Measurements from ENCODE around the gene MYO18A.

Gene MYO18A

DNA sequence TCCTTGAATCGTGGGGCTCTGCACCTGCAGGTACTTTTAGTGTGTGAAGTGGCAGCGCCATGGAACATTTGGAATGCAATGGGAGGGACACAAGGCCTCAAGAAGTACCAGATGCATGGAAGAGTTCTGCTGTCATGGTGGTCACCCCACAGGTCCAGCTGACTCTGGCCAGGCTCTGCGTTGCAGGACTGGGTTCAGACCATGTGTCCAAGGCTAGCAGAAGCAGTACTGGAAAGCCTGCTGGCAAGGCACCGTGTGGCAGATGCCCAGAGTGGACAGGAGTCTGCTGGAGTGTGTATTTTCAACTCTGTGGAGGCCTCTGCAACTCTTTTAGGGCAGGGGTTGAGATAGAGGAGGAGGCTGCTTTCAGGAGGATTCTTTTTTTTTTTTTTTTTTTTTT lies 135.2 kb downstream of the MYO18A start:
- no peak for DNase-seq

DNA sequence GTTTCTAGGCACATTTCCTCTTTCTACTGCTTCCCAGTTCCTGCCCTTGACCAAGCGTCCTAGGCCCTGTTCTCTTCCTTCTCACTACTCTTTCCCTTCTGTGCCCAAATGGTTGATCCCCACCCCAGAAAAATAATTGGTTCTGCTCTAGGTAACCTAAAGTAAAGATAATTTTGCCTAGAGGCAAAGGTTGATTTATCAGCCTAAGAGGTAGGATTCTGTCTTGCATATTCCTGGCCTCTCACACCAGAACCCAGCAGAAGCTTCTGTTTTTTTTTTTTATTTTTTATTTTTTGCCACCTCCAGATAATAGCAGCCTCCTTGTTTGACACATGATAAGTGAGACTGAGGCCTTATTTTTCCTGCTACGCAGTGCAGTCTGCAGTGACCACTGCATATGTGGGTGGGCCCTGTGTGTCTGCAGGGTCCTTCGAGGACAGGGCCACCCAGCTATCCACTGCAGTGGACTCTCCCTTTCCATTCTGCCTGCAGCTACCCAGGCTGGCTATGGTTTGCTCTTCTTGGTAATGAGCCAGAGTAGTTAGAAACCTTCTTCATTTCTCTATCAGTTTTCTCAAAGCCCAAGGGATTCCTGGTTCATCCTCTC lies 136.6 kb downstream of the MYO18A start:
- no peak for DNase-seq

DNA sequence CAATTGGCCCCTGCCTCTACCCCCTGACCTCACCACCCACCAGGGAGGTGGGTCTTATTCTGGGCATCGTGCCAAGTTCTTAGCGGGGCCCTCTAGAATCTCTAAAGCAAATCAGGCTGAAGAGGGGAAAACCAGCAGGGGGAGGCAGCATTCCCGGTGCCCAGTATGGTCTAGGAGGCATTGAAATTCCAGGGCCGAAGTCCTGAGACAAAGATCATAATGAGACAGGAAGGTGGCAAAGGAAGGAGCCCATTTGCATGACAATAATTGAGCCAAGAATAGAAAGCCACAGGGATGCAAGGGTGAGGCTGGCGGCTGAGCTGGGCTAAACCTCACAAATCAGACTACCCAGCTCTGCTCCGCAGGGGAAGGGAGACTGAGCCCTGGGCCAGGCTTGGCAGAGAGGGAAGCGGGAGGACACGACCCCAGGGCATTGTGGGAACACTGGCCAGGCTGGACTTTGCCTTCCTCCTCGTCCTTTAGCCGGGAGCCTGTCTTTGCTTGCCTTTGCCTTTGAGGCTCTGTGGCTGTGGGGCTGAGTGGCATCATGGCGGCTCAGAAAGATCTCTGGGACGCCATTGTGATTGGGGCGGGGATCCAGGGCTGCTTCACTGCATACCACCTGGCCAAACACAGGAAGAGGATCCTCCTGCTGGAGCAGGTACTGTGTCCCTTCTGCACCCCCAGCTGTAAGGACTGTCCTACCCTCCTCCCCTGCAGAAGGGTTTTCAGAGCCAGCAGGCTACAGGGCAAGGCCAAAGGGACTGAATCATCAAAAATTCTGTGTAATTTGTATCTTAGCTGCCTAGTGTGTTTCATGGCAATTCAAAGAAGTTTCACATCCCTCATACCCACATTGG lies 137.3 kb downstream of the MYO18A start, which contains the start of gene PIPOX:
TSS of gene PIPOX (plus strand) at position 463 of the 860 bp plus-strand sequence. CDS start at position 548, 85 bp downstream.
- peak; percentile 87 for DNase-seq

DNA sequence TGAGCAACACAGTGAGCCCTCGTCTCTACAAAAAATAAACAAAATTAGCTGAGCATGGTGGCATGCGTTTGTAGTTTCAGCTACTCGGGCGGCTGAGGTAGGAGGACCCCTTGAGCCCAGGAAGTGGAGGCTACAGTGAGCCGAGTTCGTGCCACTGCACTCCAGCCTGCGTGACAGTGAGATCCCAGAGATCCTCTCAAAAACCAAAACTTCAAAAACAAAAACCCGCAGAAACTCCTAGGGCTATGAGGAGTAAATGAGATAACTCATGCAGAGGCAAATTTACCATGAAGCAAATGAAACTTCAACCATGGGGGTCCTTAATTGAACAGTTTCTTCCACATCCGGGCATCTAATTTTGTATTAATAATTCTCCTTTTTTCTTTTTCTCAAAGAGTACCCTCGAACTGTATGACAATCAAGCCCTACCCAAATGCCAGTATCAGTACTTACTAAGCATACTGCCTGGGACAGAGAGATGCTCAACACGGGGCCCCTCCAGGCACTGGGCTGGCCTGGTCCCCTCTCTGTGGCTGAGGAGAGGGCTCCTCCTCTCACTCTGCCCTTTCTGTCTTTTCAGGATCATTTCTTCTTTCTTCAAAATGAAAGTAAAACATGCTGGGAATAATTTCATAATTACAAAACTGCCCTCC lies 138.0 kb downstream of the MYO18A start:
- DNase-seq: no peak

DNA sequence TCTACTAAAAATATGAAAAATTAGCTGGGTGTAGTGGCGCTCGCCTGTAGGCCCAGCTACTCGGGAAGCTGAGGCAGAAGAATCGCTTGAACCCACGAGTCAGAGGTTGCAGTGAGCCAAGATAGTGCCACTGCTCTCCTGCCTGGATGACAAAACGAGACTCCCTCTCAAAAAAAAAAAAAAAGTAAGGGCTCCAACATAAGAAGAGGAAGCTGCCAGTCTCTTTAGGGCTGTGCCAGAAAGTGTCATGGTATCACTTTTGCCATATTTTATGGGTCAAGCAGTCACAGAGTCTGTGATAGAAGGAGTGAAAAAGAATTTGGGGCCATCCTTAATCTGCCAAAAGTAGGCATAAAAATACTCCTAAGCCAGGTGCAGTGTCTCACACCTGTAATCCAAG lies 138.6 kb downstream of the MYO18A start:
- no peak for DNase-seq

DNA sequence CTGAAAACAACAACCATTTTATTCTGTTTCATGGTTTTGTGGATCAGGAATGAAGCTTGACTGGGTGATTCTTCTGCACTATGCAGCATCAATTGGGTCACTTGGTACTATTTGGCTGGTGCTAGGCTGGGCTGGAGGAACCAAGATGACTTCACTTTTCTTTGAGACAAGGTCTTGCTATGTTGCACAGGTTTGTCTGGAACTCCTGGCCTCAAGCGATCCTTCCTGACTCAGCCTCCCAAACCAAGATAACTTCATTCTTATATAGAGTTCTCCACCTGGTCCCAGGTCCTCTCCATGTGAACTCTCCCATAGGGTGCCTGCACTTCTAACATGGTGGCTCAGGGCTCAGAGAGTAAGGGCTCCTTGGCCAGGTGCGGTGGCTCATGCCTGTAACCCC lies 139.1 kb downstream of the MYO18A start:
- DNase-seq: no peak

DNA sequence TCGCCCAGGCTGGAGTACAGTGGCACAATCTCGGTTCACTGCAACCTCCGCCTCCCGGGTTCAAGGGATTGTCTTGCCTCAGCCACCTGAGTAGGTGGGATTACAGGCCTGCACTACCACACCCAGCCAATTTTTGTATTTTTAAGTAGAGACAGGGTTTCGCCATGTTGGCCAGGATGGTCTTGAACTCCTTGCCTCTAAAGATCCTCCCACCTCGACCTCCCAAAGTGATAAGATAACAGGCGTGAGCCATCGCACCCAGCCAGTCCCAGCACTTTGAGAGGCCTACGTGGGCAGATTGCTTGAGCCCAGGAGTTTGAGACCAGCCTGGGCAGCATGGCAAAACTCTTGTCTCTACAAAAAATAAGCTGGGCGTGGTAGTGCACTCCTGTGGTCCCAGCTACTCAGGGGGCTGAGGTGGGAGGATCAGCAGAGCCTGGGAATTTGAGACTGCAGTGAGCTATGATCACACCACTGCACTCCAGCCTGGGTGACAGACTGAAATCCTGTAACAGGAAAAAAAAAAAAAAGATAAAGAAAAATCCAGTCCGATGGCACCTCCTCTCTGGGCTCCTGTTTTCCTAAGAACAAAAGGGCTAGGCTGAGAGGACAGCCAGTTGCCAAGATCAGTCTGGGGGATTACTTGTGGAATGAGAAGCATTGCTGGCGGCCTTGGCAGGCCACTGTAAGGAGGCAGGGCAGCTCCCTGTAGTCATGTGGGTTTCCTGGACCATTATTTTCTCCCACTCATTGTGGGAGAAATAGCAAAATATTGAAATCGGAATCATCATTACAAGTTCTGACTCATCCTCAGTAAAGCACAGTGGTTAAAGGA lies 140.2 kb downstream of the MYO18A start:
- no peak for DNase-seq

DNA sequence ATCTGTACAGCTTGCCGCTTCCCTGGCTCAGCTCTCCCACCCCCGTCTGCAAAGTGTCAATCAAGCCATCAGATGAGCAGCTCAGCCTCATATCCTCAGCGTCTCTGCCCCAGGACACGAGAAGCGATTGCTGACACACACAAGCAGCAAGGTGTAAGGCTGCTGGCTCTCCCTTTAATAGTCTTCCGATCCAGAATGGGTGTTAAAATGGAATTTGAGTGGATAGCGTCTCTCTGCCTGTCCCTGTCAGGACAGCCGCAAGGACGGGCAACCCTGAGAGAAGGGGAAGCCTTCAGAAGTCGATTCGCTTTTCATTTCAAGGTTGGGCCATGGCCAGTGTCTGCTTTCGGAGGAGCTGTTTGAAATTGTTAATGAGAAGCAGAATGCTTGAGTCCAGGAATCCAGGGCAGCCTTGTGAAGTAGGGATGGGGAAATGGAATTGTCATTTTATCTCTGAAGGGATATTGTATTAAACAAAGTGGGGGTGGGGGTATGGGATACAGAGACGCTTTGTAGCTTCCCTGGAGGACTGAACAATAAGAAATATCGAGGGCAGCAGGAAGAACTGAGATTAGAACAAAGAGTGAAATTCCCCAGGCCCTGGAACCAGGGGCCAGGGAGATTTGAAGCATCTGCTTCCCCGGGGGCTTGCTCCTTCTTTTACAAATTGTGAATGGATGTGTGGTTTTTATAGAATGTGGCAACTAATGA lies 142.0 kb downstream of the MYO18A start:
- DNase-seq: no peak

DNA sequence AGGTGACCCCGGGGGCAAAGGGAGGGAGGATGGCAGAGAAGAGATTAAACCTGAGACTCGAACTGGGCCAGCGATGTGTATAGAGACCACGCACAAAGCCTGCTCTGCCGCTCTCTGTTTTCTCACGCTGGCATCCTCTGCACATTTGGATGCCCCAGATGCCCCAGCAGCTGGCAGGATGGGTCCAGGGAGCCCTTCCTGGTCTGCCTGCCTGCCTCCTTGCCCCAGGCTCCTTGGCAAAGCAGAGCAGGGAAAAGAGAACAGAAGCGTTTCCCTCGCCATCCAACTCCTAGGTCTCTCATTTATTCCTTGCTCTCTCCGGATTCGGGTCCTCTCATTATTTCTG lies 142.5 kb downstream of the MYO18A start:
- no peak for DNase-seq

DNA sequence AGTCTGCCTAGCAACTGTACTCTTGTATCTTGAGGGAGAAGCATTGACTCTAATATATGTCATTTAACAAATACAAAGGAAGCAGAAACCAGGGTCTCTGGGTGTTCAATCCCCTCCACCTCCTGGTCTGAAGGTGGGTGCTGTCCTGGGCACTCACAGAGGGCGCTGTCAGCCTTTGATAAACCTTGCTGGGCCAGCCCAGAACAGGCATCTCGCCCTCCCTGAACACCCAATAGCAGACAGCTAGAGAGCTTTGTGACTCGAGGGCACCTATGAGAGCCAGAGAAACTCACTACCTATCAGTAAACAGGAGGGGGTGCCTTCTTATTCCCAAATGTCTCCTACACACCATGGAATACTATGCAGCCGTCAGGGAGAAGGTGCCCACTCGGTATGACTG lies 143.6 kb downstream of the MYO18A start:
- no peak for DNase-seq

DNA sequence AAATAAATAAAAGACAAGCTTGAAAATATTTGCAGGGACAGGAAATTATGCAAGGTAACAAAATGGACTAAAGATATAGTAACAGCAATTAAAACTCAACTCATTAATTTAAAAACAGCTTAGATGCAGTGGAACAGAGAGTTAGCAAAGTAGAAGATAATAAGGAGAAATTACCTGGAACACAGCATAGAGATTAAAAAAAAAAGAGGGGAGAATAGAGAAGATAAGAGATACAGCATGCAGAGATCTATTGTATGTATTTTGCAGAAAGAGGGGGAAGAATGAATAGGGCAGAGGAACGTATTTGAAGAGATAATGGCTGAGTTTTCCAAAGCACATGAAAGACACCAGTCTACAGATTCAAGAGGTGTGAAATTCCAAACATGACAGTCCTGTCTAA lies 145.7 kb downstream of the MYO18A start:
- no peak for DNase-seq

DNA sequence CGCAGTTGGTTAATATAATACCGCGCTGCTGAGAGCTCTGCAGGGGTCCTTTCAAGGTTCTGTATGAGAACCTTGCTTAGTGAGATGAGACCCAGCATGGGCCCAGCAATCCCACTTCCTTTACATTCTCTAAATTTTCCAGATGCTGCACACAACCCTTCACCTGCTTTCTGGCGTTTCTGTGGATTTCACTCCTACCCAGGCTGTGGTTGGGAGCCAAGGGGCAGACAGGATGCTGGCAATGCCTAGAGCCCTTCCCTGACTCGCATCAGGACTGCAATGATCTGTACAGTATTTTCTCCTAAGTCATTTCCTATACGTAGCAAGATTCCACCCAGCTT lies 147.4 kb downstream of the MYO18A start:
- no peak for DNase-seq

DNA sequence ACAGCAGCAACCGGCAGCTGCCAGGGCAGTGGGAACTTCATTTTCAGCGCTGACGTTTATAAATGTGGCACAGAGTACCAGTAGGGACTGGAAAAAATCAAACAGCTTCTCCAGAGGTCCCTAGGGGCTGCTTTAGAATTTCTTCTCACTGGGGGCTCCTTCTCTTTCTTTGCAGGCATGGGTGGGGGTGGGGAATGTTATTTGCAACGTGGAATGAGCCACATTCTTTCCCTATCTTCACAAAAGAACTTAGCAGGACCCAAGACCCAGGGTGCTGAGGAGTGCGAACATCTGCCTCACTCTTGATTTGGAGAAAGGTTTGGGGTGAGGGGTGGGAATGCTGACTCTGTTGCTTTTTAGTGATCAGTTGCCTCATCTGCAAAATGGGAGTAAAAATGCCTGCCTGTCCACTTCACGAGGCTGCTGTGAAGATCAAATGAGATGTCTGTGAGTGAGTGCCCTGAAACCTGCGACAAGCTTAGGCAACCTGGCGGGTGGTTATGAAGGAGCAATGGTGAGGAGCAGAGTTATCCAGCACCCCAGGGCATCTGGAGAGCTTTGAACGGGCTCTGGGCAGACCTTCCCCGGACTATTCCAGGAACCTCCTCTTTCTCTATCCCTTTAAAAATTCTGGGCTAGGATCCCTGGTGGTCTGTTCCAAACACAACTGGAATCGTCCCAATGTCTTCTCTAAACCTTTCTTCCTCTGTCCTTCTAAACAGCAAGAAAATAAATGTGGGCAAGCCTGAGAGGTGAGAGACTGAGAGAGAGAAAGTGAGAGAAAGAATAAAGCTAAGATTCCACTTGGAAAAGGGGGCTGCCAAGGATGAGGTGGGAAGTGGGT lies 148.0 kb downstream of the MYO18A start:
- no peak for DNase-seq

DNA sequence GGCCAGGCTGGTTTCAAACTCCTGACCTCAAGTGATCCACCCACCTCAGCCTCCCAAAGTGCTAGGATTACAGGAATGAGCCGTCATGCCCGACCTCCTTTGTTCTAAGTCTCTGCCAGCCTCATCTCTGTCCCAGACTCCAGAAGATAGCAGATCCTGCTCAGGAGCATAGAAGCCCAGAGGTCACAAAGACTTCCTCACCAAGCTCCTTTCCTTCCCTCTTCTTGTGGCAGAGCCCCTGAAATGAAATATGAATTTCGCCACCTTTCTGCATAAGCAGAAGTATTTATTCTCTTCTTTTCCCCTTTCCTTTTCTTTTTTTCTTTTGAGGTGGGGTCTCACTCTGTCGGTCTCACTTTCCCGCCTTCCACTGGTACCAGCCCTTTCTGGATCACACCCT lies 148.7 kb downstream of the MYO18A start:
- DNase-seq: no peak

DNA sequence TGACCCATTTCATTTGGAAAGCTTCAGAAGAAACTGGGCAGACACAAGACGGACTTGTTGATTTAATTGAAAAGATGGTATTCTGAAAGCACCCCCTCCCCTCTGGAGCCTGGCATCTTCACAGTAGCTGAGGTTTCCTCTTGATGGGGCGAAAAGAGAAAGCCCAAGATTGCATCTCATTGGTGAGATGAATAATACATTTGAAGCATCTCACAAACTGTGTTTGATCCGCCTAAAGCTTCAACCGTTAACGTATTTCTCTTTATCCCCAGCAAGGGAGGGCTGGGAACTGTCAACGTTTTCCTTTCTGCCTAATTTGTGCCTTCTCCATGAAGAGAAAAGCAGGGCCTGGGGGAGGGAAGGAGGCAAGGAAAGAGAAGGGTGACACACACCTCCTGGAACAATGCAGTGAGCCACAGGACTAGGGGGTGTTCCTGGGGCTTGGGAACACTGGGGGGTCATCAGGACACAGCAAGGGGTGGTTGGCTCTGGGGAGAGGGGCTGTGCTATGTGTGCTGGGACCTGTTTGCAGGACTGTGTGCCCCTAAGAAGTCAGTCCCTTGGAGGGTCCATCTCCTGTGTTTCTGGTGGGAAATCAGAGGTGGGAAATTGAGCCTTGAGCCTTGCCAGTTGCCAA lies 155.8 kb downstream of the MYO18A start:
- DNase-seq: no peak

DNA sequence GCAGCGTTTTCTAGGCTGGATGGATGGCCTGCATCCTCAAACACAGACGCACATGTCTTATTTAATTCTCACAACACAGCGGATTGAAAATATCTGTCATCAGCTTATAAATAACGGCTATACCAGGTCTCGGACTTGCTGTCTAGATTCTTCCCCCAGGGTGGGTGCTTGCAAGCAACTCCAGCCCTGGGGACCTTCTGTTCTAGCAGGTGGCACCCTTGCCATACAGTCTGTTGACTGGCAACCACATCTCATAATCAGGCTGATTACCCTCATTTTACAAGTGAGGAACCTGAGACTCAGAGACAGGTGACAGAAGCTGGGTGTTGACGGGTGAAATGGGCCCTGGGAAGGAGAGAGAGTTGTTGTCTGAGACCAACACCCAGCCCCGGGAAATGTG lies 158.1 kb downstream of the MYO18A start:
- no peak for DNase-seq

DNA sequence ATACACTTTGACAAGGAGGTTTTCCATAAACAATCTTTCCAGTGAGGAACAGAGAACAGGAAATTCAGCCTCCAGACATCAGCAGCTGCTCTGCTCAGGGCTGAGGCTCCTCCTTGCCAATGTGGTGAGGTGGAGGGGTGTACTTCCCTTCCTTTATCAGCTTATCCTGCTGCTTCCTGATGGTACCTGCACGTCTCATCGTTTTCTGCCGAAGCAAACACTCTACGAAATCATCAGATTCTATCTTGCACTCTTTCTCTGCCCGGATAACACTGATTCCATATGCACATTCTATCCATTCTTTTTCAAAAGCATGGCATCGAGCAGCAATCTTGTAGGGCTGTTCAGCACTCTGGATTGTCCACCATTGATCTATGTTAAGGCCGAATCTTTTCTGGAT lies 159.0 kb downstream of the MYO18A start:
- DNase-seq: no peak

Measured in DMS153 (cell line).